Retinal pigment epithelial cell (primary cell): ENCODE measurements around the gene TEDC2.

Experiments
- DNase-seq: peaks from one replicate; pipeline ENCODE4 v3.0.0-alpha.2; 2010; ENCODE audit warnings: low read depth
- H3K4me3 ChIP-seq: 2 replicates; pipeline ENCODE4 v1.5.1; 2011; ENCODE audit warnings: mild to moderate bottlenecking, low read length, control low read depth, moderate library complexity
- CTCF ChIP-seq: conservative IDR thresholded peaks from 2 replicates; pipeline ENCODE4 v1.5.1; 2011; ENCODE audit warnings: low read depth, low read length, control low read depth, inconsistent platforms

TEDC2 gene

GRCh38 chr16:2497116-2497630 lies 37.3 kb downstream of the TEDC2 start:
- TF ChIP-seq CTCF = no peak

GRCh38 chr16:2497695-2498484 lies 38.0 kb downstream of the TEDC2 start:
- no peak for TF ChIP-seq CTCF
- H3K4me3 ChIP-seq = no peak overlapping the region

More at GRCh38 chr16:2497116-2497630, 37.3 kb downstream of the TEDC2 start:
- no peak overlapping the region for H3K4me3 ChIP-seq
- DNase-seq = no peak

GRCh38 chr16:2498531-2499253 lies 38.8 kb downstream of the TEDC2 start:
- DNase-seq = no peak
- no peak for TF ChIP-seq CTCF
- H3K4me3 ChIP-seq = no peak overlapping the region

More at GRCh38 chr16:2497695-2498484, 38.0 kb downstream of the TEDC2 start:
- DNase-seq = no peak

DNA sequence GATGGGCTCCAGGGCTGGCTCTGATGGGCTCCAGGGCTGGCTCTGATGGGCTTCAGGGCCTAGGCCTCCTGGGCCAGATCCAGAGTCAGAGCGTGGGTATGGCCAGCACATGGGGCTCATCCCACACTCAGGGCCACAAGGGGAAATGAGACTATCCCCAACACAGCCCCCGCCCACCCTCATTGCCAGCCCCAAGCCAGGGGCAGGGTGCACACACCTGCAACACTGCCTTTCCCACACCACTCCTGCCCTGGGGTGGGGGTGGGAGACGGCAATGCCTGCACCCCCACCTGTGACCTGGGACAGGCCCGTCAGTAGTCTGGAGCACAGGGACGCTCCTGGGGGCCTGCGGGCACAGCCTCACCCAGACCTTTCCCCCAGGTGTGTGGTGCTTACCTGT lies 39.5 kb downstream of the TEDC2 start:
- no peak for DNase-seq
- no peak overlapping the region for H3K4me3 ChIP-seq
- TF ChIP-seq CTCF = no peak

DNA sequence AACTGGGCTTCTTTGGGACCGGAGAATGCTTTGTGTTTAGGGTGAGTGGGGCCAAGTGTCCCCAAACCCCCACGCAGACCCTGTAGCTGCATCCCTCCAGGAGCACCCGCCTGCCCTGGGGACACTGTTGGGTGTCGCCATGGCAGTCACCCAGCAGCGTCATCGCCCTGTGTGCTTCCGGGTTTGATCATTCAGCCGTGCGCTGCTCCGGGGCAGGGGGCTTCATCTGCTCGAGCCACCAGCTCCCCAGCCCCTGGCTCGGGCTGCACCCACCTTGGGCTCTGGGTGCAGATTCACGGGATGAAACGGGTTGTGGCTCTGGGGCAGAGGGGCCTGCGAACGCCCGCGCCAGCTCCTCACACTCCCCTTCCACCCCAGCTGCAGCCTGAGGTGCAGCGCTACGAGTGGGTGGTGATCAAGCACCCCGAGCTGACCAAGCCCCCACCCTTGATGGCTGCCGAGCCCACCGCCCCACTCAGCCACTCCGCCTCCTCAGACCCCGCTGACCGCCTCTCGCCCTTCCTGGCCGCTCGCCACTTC lies 40.1 kb downstream of the TEDC2 start:
- no peak overlapping the region for H3K4me3 ChIP-seq
- TF ChIP-seq CTCF = no peak
- no peak for DNase-seq

DNA sequence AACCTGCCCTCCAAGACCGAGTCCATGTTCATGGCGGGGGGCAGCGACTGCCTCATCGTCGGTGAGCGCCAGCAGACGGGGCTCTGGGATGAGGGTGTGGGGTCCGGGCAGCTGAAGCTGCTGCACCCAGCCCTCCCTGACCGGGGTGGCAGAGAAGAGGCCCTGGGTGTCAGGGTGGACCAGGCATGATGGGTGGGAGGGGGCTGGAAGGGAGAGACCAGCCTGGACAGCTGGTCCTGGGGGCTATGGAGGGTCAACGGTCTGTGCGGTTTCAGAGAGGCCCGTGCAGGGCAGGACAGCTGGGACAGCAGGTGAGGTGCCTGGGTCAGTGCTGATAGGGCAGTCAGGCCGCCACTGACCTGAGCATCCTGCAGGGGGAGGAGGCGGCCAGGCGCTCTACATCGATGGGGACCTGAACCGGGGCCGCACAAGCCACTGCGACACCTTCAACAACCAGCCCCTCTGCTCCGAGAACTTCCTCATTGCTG lies 40.6 kb downstream of the TEDC2 start:
- no peak for TF ChIP-seq CTCF
- H3K4me3 ChIP-seq = no peak overlapping the region
- no peak for DNase-seq
